ENCODE results near the gene PTGIR. TPM values are rescaled to one million over a fixed set of nuclear protein-coding genes. Genes with fewer than 3 reads are reported as not detected.

Gene PTGIR, protein sequence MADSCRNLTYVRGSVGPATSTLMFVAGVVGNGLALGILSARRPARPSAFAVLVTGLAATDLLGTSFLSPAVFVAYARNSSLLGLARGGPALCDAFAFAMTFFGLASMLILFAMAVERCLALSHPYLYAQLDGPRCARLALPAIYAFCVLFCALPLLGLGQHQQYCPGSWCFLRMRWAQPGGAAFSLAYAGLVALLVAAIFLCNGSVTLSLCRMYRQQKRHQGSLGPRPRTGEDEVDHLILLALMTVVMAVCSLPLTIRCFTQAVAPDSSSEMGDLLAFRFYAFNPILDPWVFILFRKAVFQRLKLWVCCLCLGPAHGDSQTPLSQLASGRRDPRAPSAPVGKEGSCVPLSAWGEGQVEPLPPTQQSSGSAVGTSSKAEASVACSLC
- 10 to 100 TPM; 24.2 to 24.8 TPM for total RNA-seq

DNA sequence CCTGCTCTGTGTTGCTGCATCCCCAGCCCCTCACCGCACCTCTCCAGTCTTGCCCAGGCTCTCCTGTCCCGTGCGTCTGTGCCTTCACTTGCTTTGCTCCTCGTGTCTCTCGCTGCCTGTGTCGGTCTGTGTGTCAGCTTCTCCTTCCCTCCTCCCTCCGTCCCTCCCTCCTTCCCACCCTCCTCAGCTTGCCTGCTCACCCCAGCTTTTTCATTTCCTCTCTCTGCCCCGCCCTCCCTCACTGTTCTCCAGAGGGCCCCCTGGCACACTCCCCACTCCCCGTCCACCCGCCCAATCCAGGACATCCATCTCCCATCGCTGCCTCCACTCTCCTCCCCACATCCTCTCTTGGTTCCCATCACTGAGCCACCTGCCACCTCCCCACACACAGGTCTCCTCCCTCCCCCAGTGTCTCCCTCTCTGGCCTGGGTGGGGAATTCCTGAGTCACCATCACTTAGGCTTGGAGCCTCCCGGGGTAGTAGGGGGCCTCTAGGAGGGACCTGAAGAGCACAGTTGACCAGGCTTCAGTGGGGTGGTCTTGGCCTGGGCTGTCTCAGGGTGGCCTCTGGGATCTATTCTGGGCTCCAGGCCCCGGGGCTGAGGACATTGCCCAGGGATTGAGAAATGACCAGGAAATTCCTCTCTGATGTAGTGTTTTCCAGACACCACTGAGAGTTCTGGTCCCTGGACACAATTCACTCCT, at the start of gene PTGIR:
TSS of gene PTGIR (minus strand) at position 132 of the 704 bp plus-strand sequence. CDS start 864 bp downstream, outside the sequence.
- CTCF ChIA-PET, result interaction anchor here (1.1 to 1.7 kb wide), 3 partner anchors 9 to 103 kb away, joined by 3 to 6 read pairs (median 3); no protein-coding TSS in a partner anchor
- POLR2A ChIA-PET, result no interaction called here

DNA sequence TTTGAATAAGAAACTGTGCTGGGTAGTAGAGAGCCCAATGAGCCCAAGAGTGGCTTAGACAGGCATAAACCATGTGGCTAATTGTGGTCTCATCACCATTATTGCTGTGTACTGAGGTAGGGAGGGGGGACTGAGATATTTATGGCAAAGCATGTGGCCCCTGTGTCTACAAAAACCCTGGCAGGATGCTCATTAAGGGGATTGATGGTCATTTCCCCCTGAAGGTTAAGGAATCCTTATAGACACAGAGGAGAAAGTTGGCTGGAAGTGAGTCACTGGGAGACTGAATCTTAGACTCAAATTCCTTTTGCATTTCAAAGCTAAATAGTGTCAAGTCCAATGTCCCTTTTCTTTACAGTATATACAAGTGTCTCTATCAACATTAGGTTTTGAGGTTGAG, 45.9 kb upstream of the PTGIR start:
- ChIA-PET POLR2A (no interaction called here), CTCF (no interaction called here)

DNA sequence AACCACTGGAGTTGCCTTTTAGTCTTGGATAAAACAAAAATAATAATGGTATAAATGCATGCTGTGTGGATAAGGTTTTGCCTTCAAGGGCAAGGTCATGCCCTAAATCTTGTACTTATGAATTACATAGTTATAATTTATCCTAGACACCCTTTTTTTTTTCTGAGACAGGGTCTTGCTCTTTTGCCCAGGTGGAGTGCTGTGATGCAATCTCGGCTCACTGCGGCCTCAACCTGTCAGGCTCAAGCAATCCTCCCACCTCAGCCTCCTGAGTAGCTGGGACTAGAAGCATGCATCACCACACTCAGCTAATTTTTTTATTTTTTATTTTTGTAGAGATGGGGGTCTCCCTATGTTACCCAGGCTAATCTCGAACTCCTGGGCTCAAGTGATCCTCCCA, 43.8 kb upstream of the PTGIR start:
- ChIA-PET POLR2A (no interaction called here), CTCF (no interaction called here)

DNA sequence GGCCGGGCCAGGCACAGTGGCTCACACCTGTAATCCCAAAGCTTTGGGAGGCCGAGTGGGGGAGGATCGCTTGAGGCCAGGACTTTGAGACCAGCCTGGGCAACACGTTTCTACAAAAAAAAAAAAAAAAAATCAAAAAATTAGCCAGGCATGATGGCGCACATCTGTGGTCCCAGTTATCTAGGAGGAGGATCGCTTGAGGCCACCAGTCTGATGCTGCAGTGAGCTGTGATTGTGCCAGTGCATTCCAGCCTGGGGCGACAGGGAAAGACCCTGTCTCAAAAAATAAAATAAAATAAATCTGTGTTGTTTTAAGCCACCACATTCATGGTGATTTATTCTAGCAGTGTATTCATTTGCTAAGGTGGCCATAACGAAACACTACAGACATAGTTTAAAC, 40.2 kb upstream of the PTGIR start:
- ChIA-PET POLR2A (no interaction called here), CTCF (interaction anchor here (6.4 kb wide), 1 partner anchor 50 kb away, joined by 112 read pairs; no protein-coding TSS in a partner anchor)

DNA sequence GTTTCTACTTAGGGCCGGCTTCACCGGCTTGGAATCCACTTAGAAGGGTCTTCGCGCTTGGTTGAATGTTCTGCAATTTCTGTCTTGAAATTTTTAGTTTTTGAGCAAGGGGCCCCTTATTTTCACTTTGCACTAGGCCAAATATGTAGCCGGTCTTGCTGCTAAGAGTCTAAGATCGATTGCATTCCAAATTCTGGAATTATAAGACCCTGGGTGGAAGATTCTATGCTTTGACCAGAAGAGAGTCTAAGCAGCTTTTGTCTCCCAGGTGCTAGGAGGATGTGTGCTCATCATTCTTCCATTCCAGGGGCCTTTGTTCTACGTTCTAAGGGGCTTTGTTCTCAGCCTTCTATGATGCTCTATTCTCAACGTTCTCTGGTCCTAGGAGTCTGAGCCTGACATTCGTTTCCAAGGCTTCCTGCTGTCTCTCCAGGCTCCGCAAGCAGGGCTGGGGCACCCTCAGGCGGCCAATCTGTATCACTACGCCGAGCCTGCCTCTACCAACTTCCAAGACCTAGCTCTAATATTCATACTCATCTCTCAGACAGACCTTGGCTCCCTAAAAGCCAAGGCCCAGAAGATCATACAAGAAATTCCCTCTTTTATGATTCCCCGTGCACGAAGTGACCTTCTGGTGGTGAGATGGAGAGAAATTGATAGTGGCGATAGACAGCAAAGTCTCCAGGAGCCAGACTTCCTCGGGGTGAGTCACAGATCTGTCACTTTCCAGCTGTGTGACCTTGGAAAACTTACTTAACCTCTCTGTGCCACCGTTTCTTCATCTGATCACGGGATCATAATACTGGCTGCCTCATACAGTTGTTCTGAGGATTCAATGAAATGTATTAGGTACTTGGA, 37.1 kb upstream of the PTGIR start:
- CTCF ChIA-PET, result interaction anchor here (0.5 to 6.4 kb wide), 32 partner anchors 10 to 1965 kb away, joined by 3 to 112 read pairs (median 4); partner anchors contain the start of genes CALM3 and GNG8
- POLR2A ChIA-PET, result interaction anchor here (1.0 to 1.6 kb wide), 4 partner anchors 55 to 126 kb away, joined by 3 to 7 read pairs (median 4); partner anchors contain the start of gene CALM3

DNA sequence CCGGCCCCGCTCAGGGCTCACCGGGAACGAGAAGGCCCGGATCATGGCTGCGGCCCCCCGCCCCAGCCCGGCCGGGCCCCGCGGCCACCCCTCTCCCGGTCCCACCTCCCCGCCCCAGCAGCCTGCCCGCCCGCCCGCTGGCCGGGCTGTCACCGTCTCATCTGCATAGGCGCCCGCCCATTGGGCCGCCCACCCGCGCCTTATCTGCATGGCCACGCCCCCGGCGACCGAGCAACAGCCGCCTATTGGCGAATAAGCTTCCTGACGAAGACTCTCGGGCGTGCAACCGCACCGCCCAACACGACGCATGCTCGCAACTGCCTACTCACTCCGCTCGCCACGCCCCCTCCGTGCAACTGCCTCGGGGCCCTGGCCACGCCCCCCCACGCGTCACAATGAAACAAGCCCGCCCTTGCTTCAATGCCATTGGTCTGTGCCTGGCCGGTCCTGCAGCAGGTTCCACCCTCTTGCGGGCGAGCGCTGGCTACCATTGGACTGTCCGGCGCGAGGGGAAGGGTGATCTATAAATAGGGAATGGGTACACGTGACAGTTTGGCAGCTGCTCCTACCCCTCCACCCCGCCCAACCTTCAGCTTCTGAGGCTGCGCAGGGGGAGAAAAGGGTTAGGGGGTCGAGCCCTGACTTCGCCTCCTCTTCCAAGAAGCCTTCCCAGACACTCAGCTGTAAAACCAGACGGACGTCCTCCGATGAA, 36.3 kb upstream of the PTGIR start, which contains the start of gene DACT3:
TSS of gene DACT3 (minus strand) at position 163 of the 712 bp plus-strand sequence. CDS start at position 45, 118 bp downstream.
- CTCF ChIA-PET, result interaction anchor here (0.5 to 6.4 kb wide), 20 partner anchors 9 to 1965 kb away, joined by 3 to 112 read pairs (median 4); partner anchors contain the start of genes CALM3 and GNG8
- POLR2A ChIA-PET, result interaction anchor here (0.6 to 1.6 kb wide), 5 partner anchors 20 to 126 kb away, joined by 3 to 7 read pairs (median 3); partner anchors contain the start of gene CALM3

DNA sequence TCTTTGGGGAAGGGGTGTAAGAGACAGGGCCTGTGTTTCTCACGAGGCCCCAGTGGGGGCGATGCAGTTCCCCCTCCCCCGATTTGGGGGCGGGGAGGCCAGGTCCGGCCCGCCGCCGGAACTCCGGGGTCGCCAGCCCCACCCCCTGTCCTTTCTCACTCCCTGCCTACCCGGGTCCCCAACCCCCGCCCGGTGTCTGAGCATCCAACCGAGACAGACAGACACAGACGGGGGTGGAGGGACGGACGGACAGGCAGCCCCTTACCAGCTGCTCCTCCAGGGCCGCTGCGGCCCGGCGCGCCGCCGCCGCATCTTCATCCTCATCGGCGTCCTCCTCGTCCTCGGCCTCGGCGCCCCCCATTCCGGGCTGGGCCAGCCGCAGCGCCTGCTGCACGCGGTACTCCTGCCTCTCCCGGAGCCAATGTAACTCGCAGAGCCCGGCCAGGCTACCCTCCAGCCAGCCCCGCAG, 35.7 kb upstream of the PTGIR start:
- ChIA-PET CTCF (interaction anchor here (0.9 to 6.4 kb wide), 6 partner anchors 37 to 168 kb away, joined by 4 to 112 read pairs (median 4); no protein-coding TSS in a partner anchor), POLR2A (interaction anchor here (0.6 to 1.6 kb wide), 5 partner anchors 20 to 127 kb away, joined by 3 to 7 read pairs (median 3); partner anchors contain the start of gene CALM3)

DNA sequence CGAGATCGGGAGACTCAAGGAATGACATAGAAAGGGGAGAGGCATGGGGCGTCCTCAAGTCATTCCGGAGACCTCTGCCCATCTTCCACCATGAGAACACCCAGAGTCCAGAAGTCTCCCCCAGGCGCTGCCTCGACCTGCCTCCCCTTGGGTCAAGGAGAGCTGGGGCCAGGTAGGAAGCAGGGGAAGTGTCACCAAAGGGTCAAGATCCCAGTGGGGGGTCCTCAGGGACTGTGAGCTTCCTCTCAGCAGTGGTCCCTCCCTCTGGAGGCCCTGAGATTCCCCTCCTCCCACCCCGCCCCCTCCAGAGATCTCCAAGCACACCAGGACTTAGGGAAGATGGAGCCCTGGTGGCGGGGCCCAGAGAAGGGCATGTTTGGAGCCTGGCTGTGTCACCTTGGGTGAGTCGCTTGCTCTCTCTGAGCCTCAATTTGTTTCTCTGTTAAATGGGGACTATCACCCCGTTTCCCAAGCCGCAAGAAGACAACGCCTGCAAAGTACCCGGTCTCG, 35.2 kb upstream of the PTGIR start:
- ChIA-PET CTCF (interaction anchor here (1.0 to 6.4 kb wide), 2 partner anchors 44 to 45 kb away, joined by 4 to 112 read pairs; no protein-coding TSS in a partner anchor), POLR2A (no interaction called here)

DNA sequence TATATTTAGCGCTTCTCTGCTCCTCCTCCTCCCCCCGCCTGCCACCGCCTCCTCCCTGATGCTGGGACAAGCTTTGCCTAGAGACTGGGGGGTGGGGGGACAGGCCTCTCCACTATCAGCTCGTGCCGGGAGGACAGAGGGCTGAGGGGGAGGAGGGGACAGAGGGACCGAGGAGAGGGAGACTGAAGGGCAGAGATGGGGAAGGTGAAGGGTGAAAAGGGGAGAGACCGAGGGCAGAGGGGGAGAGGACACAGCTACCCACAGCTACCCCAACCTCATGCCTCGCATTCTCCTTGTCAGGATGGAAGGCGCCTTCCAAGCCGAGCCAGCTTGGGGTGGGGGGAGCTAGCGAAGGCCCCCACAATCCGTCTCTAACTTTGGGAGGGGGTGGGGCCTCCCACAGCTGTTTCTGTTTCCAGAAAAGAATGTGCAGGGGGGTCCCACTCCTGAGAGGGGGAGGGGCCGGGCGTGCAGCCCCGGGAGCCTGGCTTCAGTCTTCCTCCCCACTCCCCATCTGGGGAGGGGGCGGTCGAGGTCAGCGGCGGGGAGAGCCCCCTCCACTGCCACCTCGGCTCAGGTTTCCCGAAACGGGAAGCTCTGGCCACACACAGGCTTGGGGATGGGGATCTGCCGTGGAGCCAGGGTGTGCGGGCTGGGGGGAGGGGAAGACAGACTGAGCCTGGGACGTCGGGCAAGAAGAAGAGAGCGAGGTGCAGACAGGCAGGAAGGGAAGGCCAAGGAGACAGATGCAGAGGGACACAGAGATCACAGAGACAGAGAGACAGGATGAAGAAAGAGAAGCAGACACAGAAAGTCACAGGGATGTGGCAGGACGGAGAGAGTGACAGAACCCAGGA, 34.5 kb upstream of the PTGIR start:
- POLR2A ChIA-PET, result no interaction called here
- CTCF ChIA-PET, result interaction anchor here (0.6 to 6.4 kb wide), 3 partner anchors 44 to 370 kb away, joined by 3 to 112 read pairs (median 4); no protein-coding TSS in a partner anchor

DNA sequence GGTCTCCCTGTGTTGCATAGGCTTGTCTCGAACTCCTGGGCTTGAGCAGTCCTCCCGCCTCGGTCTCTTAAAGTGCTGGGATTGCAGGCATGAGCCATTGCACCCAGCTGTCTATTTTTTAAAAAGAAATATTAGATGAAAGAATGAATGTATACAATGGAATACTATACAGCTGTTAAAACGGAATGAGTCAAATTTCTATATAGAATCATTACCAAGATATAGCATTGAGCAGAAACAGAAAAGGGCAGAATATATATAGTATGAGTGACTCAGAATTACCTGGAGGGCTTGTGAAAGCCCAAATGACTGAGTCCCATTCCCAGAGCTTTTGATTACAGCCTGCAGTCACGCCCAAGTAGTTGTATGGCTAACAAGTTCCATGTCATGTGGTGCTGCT, 31.7 kb upstream of the PTGIR start:
- ChIA-PET CTCF (interaction anchor here (0.7 to 1.0 kb wide), 3 partner anchors 13 to 309 kb away, joined by 3 to 4 read pairs (median 4); partner anchors contain the start of gene GNG8), POLR2A (no interaction called here)

DNA sequence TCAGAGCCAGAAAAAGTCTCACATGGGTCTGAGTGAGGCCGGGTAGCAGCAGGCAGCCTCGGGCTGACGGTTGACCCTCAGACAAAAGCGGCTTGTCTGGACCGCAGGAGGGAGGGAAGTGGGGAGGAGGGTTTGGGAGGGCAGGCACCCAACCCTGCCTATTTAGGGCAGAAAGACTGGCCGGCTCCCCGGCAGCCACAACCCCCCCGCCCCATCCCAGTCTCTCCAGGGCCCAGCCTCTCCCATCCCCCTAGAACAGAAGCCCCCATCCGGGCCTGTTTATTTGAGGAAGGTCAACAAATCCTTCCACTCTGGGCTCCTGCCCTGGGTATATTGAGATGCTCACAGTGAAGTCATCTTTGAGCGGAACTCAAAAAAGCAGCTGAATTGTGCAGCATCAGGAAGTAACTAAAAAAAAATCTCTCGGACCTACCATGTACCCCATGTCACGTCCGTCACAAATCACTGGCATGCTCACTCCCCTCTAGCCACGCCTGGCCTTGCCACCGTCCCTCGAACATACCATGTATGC, 29.8 kb upstream of the PTGIR start:
- POLR2A ChIA-PET, result no interaction called here

DNA sequence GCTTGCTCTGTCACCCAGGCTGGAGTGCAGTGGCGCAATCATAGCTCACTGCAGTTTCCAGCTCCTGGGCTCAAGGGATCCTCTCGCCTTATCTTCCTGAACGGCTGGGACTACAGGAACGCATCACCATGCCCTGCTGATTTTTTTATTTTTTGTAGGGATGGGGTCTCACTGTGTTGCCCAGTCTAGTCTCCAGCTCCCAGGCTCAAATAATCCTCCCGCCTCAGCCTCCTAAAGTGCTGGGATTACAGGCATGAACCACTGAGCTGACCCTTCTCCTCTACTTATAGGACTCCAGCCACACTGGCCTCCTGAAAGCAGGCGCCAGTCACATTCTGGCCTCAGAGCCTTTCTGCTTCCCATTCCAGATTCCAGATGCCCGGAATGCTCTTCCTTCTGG, 25.6 kb upstream of the PTGIR start:
- POLR2A ChIA-PET, result no interaction called here
- CTCF ChIA-PET, result no interaction called here

More for the DNA sequence above, 29.8 kb upstream of the PTGIR start:
- CTCF ChIA-PET, result no interaction called here

DNA sequence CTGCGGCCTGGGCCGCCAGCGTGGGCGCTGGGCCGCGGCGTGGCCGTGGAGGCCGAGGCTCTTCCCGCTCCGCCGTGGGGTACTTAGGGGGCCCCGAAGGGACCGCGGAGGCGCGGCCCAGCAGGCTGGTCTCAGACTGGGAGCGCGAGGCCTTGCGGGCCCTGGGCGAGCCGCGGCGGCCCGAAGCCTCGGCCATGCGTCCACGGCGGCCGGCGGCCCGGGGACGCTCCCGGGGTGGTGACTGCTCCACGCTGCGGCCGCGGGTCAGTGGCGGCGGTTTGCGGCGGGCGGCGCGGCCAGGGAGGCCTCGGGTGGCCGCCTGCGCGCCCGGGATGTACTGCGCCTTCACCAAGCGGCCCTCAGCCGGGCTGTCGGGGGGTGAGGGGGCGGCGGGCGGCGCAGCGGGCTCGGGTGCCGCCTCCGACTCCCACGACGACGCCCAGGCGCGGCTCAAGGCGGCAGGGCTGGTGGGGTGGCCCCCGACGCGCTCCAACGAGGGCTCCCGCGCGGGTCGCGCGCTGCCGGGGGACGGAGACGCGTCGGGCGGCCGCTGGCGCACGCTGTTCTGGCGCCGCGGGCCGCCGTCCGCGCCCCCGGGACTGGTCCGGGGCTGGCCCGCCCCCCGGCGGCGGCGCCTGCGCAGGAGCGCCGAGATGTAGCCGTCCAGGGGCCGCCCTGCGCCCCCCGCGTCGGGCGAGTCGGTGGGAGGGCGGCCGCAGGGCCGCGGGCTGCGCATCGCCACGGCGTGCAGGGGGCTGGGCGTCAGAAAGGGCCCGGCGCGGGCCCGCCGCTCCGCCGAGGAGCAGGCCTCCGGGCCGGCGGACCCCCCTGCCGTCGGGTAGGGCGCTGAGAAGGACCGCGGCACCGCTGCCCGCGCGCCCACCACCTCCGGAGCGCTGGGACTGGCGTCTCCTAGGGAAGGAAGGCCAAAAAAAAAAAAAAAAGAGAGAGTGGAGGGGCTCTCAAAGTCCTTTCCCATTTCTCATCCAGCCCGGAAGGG, 24.4 kb upstream of the PTGIR start:
- ChIA-PET POLR2A (no interaction called here), CTCF (interaction anchor here (1.7 kb wide), 1 partner anchor 13 kb away, joined by 7 read pairs; the partner anchor contains the start of gene DACT3)

DNA sequence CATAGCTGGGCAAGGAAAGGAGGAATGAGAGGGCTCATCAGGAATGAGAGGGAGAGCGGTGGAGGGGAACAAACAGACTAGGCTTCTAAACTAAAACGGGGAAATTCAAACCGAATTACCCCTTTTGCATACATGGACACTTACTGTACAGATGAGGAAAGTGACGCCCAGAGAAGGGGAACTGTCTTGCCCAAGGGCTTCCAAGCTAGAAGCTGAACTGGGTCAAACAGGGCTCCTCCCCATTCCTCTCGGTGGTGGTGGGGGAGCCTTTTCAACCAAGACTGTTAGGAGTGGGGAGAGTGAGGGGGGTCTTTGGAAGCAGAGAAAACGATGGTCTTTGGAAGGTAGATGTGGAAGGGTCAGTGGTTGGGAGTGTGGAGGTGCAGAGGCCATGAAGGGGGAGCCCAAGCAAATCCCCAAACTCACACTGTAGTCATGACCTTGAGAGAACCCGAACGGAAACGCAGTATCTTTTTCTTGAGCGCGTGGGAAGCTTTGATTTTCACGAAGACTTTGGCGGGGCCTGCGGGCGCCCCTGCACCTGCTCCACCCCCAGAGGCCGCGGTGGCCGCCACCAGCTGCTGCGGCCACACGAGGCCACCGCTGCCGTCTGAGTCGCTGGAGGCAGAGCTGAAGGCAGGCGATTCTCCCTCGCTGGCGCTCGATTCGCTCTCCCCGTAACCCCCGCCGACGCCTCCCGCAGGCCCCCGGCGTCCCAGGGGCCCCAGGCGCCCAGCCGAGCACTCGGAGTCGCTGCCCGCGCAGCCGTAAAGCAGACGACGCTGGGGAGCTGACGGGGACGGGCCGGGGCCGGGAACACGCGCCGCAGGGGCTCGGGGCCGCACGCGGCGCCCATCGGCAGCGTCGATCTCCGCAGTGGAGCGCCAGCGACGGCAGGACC, 23.4 kb upstream of the PTGIR start:
- POLR2A ChIA-PET, result no interaction called here
- CTCF ChIA-PET, result interaction anchor here (1.7 kb wide), 1 partner anchor 13 kb away, joined by 7 read pairs; the partner anchor contains the start of gene DACT3

Data from activated CD8-positive, alpha-beta memory T cell treated with anti-CD3 and anti-CD28 coated beads for 36 hours (primary cell).